WI38 (cell line): ENCODE results near the gene TCF12.

Source experiments
- H3K4me3 ChIP-seq: 2 replicates; pipeline ENCODE4 v1.5.1; 2011; ENCODE audit warnings: low read depth, mild to moderate bottlenecking, control low read depth, low read length
- TF ChIP-seq, protein P1 (sequence below): IDR thresholded peaks from 2 replicates; pipeline ENCODE4 v1.5.1; 2012; ENCODE audit warnings: low read depth, mild to moderate bottlenecking, control low read depth, low read length

TCF12 gene

DNA sequence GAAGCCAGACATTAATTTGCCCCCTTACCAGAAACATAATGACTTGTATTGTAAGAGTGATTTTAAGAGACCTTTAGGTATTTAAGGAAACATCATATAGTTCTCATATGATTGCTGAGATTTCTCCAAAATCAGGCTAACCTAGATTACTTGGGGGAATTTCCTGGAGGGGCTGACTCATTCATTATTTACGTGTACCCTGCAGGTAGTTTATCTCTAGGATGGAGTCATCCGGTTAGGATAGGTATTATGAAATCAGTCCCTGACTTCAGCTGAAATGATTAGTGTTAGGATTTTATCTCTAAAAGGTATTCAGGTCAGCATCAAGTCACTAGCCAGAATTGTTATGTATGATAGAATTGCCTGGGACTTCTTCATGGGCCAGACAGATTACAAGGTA is 97.5 kb downstream of the TCF12 start:
- no peak overlapping the region for H3K4me3 ChIP-seq
- TF ChIP-seq, protein P1, sequence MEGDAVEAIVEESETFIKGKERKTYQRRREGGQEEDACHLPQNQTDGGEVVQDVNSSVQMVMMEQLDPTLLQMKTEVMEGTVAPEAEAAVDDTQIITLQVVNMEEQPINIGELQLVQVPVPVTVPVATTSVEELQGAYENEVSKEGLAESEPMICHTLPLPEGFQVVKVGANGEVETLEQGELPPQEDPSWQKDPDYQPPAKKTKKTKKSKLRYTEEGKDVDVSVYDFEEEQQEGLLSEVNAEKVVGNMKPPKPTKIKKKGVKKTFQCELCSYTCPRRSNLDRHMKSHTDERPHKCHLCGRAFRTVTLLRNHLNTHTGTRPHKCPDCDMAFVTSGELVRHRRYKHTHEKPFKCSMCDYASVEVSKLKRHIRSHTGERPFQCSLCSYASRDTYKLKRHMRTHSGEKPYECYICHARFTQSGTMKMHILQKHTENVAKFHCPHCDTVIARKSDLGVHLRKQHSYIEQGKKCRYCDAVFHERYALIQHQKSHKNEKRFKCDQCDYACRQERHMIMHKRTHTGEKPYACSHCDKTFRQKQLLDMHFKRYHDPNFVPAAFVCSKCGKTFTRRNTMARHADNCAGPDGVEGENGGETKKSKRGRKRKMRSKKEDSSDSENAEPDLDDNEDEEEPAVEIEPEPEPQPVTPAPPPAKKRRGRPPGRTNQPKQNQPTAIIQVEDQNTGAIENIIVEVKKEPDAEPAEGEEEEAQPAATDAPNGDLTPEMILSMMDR = no peak

DNA sequence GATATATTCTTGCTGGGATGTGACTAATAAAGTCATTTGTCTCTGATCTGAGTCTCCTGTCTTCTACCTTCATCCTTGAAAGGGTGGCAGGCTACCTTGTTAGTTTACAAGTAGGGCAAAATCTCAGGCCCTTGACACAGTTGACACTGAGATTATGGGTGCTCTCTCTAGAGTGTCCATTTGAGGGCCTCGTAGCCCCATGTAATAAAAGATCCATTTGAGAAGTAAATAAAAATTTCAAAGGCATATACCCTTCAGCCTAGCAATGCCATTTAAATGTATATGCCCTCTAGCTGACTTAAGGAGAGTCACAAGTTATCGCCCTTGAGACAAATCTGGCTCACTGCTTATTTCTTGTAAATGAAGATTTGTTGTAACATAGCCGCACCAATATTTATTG is 98.6 kb downstream of the TCF12 start:
- TF ChIP-seq, protein P1 = no peak
- no peak overlapping the region for H3K4me3 ChIP-seq

DNA sequence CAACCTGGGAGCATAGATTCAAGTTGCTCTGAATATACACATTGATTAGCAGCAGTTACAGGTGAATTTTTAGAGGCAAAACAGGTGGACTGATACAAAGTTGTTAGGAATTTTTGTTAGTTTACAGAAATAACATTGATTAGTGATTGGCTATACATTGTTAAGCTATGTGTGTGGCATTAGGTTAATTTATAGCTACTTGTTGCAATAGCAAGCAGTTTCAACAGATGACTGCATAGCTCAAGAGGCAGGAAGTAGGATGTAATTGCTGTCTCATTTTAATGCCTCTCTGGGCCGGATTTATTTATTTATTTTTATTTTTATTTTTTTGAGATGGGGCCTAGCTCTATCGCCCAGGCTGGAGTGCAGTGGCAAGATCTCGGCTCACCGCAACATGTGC is 99.7 kb downstream of the TCF12 start:
- no peak overlapping the region for H3K4me3 ChIP-seq
- TF ChIP-seq, protein P1 = no peak

DNA sequence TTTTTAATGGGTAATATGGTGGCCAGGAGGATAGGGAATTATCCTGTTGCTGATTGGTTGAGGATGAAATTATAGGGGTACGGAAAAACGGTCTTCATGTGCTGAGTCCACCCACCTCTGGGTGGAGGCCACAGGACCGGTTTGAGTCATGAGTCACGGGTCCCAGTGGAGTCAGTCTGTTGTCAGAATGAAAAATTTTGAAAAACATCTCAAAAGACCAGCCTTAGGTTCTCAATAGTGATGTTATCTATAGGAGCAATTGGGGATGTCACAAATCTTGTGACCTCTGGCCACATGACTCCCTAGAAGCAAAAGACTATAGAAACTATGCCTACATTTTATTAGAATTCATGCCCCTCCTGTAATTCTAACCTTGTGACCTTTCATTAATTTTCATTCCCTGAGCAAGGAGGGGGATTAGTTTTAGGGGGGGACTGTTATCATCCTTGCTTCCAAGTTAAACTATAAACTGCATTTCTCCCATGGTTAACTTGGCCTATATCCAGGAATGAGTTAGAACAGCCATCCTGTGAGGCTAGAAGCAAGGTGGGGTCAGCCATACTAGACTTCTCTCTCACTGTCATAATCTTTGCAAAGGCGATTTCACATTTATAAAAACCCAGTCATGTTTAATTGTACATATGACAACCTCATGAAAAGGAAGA is 101.2 kb downstream of the TCF12 start:
- TF ChIP-seq, protein P1 = no peak
- H3K4me3 ChIP-seq = no peak overlapping the region

DNA sequence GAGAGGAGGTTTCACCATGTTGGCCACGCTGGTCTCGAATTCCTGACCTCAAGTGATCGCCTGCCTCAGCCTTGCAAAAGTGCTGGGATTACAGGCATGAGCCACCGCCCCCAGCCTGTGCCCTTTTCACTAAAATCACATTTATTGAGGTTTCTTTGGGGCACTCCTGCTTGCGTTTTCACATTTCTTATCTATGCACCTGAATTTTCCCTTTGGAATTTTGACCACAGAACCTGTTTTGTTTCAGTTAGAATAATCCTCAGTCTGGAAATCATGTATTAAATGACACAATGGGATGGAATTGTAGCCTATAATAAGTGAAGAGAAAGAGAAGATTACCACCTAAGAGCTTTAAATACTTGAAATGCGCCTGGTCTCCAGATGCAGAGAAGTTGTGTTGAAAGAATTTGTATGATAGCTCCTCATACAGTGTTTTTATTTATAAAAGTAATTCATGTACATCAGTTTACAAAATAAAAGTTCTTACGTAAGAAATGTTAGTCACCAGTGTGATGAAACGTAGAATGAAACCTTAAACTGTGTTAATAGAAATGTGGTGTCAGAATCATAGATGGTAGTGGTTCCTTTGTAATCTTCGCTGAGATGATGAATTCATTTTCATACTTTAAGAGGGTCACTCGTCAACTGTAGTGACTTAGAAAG is 107.0 kb downstream of the TCF12 start:
- TF ChIP-seq, protein P1 = no peak
- no peak overlapping the region for H3K4me3 ChIP-seq

DNA sequence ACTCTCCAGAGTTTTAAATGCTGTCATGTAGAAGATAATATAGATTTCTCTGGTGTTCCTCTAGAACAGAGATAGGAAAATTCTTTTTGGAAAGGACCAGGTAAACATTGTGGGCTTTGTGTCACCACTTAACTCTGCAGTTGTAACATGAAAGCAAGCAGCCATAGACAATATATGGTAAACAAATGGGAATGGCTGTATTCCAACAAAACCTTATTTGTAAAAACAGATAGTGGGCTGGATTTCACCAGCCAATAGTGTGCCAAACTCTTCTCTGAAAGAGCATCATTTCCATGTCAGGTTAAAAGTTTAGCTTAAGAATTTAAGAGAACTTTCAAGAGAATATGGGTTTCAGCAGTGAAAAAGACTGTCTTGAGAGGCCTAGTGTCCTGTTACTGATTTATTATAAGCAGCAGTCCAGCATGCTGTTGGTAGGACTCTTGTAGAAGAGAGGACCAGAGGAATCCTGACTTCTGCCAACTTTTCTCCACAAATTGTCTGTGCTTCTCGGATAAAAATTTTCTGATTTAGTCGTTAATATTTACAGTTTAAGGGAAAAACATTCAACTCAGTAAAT is 107.7 kb downstream of the TCF12 start:
- TF ChIP-seq, protein P1 = no peak
- H3K4me3 ChIP-seq = no peak overlapping the region

DNA sequence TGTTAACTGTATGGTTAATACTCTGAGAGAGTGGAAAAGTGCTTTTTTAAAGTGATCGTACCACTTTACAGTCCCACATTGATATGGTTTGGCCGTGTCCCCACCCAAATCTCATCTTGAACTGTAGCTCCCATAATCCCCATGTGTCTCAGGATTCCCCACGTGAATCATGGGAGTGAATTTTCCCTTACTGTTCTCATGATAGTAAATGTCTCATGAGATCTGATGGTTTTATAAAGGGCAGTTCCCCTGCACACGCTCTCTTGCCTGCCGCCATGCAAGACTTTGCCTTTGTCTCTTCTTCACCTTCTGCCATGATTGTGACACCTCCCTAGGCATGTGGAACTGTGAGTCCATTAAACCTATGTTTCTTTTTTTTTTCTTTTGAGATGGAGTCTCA is 109.2 kb downstream of the TCF12 start:
- H3K4me3 ChIP-seq = no peak overlapping the region
- TF ChIP-seq, protein P1 = no peak
